ENCODE data around the gene SEMA3F. TPM values are rescaled to one million over a fixed set of nuclear protein-coding genes. Genes with fewer than 3 reads are reported as not detected.

SEMA3F gene
- total RNA-seq, 1 donor from 2014 or later = 48.0 TPM

DNA sequence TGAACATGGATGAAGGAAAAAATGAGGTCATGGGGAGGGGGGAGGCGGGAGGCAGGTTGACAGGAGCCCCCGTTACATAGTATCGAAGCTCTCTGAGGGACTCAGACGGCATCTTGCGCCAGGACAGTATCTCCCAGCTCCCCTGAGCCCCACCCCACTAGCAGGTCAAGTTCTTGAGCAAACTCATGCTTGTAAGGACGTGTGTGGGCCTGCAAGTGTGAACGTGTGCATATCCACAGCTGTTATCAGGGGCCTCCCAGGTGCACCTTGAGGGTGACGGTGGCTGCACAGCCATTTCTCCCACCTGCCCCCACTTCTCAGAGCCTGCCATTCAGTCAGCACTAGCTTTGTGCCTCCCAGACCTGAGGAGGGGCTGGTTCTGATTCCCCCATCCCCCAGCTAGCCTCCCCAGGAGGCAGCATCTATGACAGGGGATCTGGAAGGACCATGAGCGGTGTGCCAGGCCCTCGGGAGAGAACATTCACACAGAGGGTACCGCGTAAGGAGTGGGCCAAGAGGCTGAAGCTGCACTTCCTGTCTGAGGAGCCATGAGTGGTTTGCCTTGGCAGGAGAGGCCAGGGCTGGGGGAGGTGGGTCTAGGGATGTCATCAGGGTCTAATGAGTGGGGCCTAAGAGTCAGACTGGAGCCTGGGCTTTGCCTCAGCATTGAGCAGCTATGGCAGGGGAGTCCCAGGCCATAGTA, 2.9 kb downstream of the SEMA3F start:
- peaks cover 51% of the 10 kb centered on the region for H3K4me1 Mint-ChIP-seq (ENCODE audit: unreplicated experiment)
- no peak for TF ChIP-seq CTCF (conservative IDR thresholded peaks at IDR 0.05)
- H3K27me3 Mint-ChIP-seq = peaks cover 9% of the 10 kb centered on the region
- peaks cover 11% of the 10 kb centered on the region for H3K36me3 Mint-ChIP-seq
- DNase-seq (ENCODE audit: extremely low spot score, unreplicated experiment) = no peak
- peak overlapping the region; percentile 82 for H3K27ac Mint-ChIP-seq
- H3K4me3 Mint-ChIP-seq = peak overlapping the region; percentile 96
- no peaks in the 10 kb centered on the region for H3K9me3 Mint-ChIP-seq

DNA sequence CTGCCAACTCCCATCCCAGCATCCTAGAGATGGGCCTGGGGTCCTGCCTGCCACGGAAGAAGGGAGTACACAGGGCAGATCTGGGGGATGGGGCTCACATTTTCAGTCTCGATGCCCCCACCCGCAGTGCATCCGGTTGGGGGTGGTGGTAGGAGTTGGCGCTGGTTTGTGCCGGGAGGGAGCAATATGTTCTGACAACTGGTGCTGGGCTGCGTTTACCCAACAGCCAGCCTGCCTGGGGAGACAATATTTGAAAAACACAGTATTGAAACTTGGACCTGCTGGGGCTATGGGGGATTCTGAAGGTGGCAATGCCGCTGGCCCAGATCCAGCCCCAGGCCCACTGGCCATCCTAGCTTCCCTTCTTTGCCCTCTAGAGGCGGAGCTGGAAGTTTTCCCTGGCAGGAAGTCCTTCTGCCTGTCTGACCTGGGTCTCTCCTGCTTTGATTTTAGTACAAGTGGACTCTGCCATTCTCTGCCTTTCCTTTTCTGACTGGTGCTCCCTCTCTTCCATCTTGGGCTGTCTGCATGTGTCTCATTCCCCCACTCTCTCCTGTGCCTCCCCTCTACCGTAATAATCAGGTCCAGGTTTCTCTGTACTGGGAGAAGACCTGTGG, 3.5 kb downstream of the SEMA3F start:
- no peak for DNase-seq (ENCODE audit: extremely low spot score, unreplicated experiment)
- Mint-ChIP-seq H3K4me3 (peak overlapping the region; percentile 96), H3K27ac (peak overlapping the region; percentile 82), H3K36me3 (peaks cover 11% of the 10 kb centered on the region), H3K4me1 (ENCODE audit: unreplicated experiment) (peaks cover 44% of the 10 kb centered on the region), H3K27me3 (peaks cover 5% of the 10 kb centered on the region), H3K9me3 (no peaks in the 10 kb centered on the region)
- TF ChIP-seq CTCF (conservative IDR thresholded peaks at IDR 0.05) = no peak

DNA sequence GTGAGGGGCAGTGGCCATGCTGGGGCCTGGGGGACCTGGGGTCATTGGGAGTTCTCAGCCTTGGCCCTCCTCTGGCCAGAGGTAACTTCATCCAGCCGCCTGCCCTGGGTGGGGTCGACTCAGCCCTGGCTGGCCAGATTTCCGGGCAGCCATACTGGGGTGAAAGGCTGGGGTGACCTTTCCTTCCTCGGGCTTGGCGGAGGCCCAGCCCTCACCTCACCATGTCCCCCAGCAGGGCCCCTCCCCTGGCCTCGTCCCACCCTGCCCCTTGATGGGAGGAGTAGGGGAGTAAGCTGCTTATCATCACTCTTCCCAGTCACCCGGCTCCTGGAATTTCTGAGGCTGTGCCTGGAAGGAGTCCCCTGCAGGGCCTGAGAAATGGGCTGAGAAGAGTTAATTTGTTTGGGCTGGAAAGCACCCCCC, 5.4 kb downstream of the SEMA3F start:
- TF ChIP-seq CTCF (conservative IDR thresholded peaks at IDR 0.05) = no peak
- peaks cover 16% of the 10 kb centered on the region for H3K36me3 Mint-ChIP-seq
- no peaks in the 10 kb centered on the region for H3K9me3 Mint-ChIP-seq
- peaks cover 5% of the 10 kb centered on the region for H3K27me3 Mint-ChIP-seq
- H3K27ac Mint-ChIP-seq = no peak overlapping the region
- no peak for DNase-seq (ENCODE audit: extremely low spot score, unreplicated experiment)
- peaks cover 54% of the 10 kb centered on the region for H3K4me1 Mint-ChIP-seq (ENCODE audit: unreplicated experiment)
- H3K4me3 Mint-ChIP-seq = no peak overlapping the region

GRCh38 chr3:50161320-50161719, 6.2 kb downstream of the SEMA3F start:
- no peak for DNase-seq (ENCODE audit: extremely low spot score, unreplicated experiment)
- Mint-ChIP-seq H3K9me3 (no peaks in the 10 kb centered on the region), H3K4me3 (no peak overlapping the region), H3K27me3 (no peaks in the 10 kb centered on the region), H3K27ac (no peak overlapping the region), H3K36me3 (peaks cover 16% of the 10 kb centered on the region), H3K4me1 (ENCODE audit: unreplicated experiment) (peaks cover 53% of the 10 kb centered on the region)
- no peak for TF ChIP-seq CTCF (conservative IDR thresholded peaks at IDR 0.05)

DNA sequence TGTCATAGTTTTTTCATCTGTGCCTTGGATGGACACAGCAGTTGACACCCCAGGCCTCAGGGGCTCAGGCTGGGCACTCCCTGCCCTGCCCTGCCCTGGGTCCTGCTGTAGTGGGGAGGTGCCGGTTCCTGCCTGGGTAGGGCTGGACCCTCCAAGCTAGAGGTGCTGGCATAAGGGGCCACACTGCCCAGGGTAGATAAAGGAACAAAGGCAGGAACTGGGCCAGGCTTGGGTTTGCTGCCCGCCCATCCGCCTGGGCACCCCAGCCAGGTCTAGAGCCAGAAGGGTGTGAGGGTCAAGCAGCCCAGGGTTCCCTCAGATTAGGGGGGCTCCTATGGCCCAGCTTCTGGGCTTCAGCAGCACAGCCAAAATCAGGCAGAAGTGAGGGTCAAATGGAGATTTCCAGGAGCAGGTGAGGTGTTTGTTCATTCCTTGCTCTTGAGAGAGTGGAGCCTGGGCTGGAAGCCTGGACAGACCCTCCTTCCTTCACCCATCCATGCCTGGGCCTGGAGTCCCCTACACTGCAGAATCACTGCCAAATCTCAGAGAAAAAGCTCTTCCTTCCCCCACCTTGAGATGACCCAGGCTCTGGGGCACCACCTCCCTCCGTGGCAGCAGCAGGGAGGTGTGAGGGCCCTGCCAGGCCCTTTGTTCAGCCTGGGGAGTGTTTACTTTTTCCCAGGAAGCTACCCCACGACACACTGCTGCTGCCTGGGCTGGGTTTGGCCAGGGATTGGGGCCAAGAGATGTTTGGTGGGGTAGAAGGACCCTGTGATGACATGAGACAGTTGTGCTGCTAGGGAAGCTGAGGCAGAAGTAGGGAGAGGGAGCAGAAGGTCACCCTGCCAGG, 7.1 kb downstream of the SEMA3F start:
- Mint-ChIP-seq H3K36me3 (peaks cover 16% of the 10 kb centered on the region), H3K27me3 (no peaks in the 10 kb centered on the region), H3K27ac (peak overlapping the region; percentile 40), H3K4me1 (ENCODE audit: unreplicated experiment) (peaks cover 61% of the 10 kb centered on the region), H3K9me3 (no peaks in the 10 kb centered on the region), H3K4me3 (no peak overlapping the region)
- DNase-seq (ENCODE audit: extremely low spot score, unreplicated experiment) = no peak
- no peak for TF ChIP-seq CTCF (conservative IDR thresholded peaks at IDR 0.05)

Measured in type B pancreatic cell (in vitro differentiated cells).